OCI-LY7 (cell line): ENCODE measurements around the gene CPNE9. TPM values are rescaled to one million over a fixed set of nuclear protein-coding genes. Genes with fewer than 3 reads are reported as not detected.
A peak's percentile ranks its signal among the peaks of the same experiment; 100 is the strongest.

Experiments used
- BruUV-seq: library from RNA; stranded (reverse); fragments of 400-500 nt; replicated peaks from 2 replicates; lab custom pipeline; 2021; lab: Mats Ljungman, UMichigan
- CTCF ChIA-PET: fragments of 300-600 bp; sonication (Branson Sonifier 250); formaldehyde crosslinking; loops from one replicate; lab custom pipeline; 2022; ENCODE audit warnings: antibody characterized with exemption; ENCODE audit not compliant: unreplicated experiment; lab: Charles Lee
- POLR2A ChIA-PET: fragments of 300-600 bp; sonication (Branson Sonifier 250); formaldehyde crosslinking; loops from one replicate; lab custom pipeline; 2022; ENCODE audit warnings: antibody characterized with exemption; lab: Charles Lee
- DNase-seq: peaks from one replicate; pipeline ENCODE4 v3.0.0-alpha.2; 2015; ENCODE audit warnings: low spot score
- H2AFZ ChIP-seq: fragments of 200-600 bp; sonication (generic), shearing (Covaris generic); 2 replicates; pipeline ENCODE4 v1.6.1; 2014; ENCODE audit warnings: mild to moderate bottlenecking, antibody characterized with exemption, low read length, moderate library complexity
- H3K27ac ChIP-seq: fragments of 200-600 bp; sonication (generic); 2 replicates; pipeline ENCODE4 v1.5.1; 2014; ENCODE audit warnings: mixed run types, low read depth, mild to moderate bottlenecking, moderate library complexity, low read length, inconsistent platforms; ENCODE audit not compliant: poor library complexity, severe bottlenecking
- H3K36me3 ChIP-seq: fragments of 200-600 bp; sonication (generic); 2 replicates; pipeline ENCODE4 v1.6.1; 2014; ENCODE audit warnings: mild to moderate bottlenecking, antibody characterized with exemption, low read length, moderate library complexity, mixed read lengths; ENCODE audit not compliant: insufficient read depth
- H3K4me1 ChIP-seq: fragments of 200-600 bp; sonication (generic); 2 replicates; pipeline ENCODE4 v1.5.1; 2014; ENCODE audit warnings: mild to moderate bottlenecking, low read length; ENCODE audit not compliant: insufficient read depth, poor library complexity, severe bottlenecking
- H3K4me2 ChIP-seq: fragments of 200-600 bp; sonication (generic); 2 replicates; pipeline ENCODE4 v1.6.1; 2014; ENCODE audit warnings: mild to moderate bottlenecking, low read length
- H3K4me3 ChIP-seq: fragments of 200-600 bp; sonication (generic); 2 replicates; pipeline ENCODE4 v1.5.1; 2014; ENCODE audit warnings: mild to moderate bottlenecking, low read depth, low read length; ENCODE audit not compliant: poor library complexity, severe bottlenecking
- H3K79me2 ChIP-seq: fragments of 200-600 bp; sonication (generic); 2 replicates; pipeline ENCODE4 v1.6.1; 2016; ENCODE audit warnings: low read depth, mild to moderate bottlenecking, low read length, moderate library complexity, mixed read lengths; ENCODE audit not compliant: insufficient read depth
- H3K9me2 ChIP-seq: fragments of 200-600 bp; sonication (generic); 2 replicates; pipeline ENCODE4 v1.6.1; 2016; ENCODE audit warnings: mild to moderate bottlenecking, low read length, mixed read lengths; ENCODE audit not compliant: insufficient read depth
- H3K9me3 ChIP-seq: fragments of 200-600 bp; sonication (generic); 2 replicates; pipeline ENCODE4 v1.6.1; 2014; ENCODE audit warnings: mild to moderate bottlenecking, mixed run types, low read length, mixed read lengths
- H4K20me1 ChIP-seq: fragments of 200-600 bp; sonication (generic); 2 replicates; pipeline ENCODE4 v1.6.1; 2014; ENCODE audit warnings: mild to moderate bottlenecking, antibody characterized with exemption, low read length, moderate library complexity, mixed read lengths; ENCODE audit not compliant: insufficient read depth
- EZH2phosphoT487 ChIP-seq: fragments of 200-600 bp; sonication (generic); IDR thresholded peaks from 2 replicates; pipeline ENCODE4 v1.6.1; 2018; ENCODE audit warnings: low read depth, borderline replicate concordance, mild to moderate bottlenecking, mixed run types, antibody characterized with exemption, low read length, moderate library complexity, mixed read lengths
- intact Hi-C: fragments of 100-400 bp; cut with micrococcal nuclease; formaldehyde crosslinking; loops from one replicate; pipeline ENCODE4 v1.10.0; 2022; ENCODE audit not compliant: unreplicated experiment
- total RNA-seq, 2 experiments: library from RNA; depleted of rRNA in 1 of 2; stranded (reverse); fragments of >200 nt in 1 of 2; shearing (Covaris generic) in 1 of 2; gene quantifications; 2 replicates each; pipeline ENCODE4 v1.2.3, GENCODE V29; 2014 to 2022
- TF ChIP-seq, protein P1 (sequence below): fragments of 200-600 bp; sonication (generic); conservative IDR thresholded peaks from 2 replicates; pipeline ENCODE4 v1.5.1; 2014; ENCODE audit warnings: mild to moderate bottlenecking, antibody characterized with exemption, low read length, moderate library complexity, mixed read lengths

CPNE9 gene
- total RNA-seq, 2 experiments from 2014 or later, result not detected

DNA sequence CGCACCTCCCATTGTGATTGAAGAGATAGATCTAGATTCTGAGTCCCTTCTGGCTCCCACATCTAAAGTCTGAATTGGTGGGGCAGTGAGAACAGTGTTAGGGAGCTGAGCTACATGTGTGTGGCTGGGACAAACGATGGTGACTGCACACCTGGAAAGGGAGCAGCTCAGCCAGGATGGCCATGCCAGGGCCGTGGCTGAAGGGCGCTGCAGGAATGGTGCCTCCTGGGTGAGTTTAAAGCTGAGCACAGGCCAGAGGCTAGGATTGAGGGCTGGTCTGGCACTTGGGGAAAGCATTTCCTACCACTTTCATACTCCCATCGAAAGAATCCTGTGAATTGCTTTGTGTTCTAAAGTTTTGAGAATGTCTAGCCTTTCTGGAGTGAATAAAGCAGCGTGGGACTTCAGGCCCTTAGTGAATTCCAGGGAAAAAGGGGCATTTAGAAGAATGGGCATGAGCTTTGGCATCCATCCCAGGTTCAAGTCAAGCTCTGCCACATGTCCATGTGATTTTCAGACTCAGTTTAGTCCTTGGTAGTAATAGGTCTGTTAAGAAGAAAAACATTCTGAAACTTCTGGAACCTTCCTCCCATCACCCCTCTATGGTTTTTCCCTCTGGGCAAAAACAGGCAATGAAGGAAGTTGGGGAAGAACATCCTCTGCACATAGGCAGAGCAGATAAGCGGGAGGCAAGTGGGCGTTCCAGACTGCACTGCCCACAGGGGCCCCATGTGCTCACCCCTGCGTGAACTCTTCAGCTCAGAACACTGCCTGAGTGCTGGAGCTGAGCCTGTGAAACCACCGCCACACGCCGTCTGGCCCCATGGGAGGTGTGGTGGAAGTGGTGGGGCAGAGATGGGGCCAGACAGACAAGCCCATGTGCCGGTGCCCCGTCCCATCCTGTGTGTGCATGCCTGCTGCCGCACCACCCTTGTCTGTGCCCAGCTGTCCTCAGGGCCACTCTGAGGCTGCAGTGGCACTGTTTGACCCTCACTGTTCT is 12.9 kb upstream of the CPNE9 start:
- DNase-seq, result peak; percentile 51
- Histone ChIP-seq H3K4me3 (no peak overlapping the region), H3K27ac (no peak overlapping the region), H2AFZ (no peak overlapping the region), H4K20me1 (no peaks in the 10 kb centered on the region), H3K4me2 (no peak overlapping the region), H3K36me3 (peaks cover 51% of the 10 kb centered on the region), H3K9me2 (no peaks in the 10 kb centered on the region), H3K4me1 (peaks cover 22% of the 10 kb centered on the region), H3K9me3 (no peaks in the 10 kb centered on the region), H3K79me2 (no peaks in the 10 kb centered on the region)
- no peak for TF ChIP-seq EZH2phosphoT487
- TF ChIP-seq, protein P1, sequence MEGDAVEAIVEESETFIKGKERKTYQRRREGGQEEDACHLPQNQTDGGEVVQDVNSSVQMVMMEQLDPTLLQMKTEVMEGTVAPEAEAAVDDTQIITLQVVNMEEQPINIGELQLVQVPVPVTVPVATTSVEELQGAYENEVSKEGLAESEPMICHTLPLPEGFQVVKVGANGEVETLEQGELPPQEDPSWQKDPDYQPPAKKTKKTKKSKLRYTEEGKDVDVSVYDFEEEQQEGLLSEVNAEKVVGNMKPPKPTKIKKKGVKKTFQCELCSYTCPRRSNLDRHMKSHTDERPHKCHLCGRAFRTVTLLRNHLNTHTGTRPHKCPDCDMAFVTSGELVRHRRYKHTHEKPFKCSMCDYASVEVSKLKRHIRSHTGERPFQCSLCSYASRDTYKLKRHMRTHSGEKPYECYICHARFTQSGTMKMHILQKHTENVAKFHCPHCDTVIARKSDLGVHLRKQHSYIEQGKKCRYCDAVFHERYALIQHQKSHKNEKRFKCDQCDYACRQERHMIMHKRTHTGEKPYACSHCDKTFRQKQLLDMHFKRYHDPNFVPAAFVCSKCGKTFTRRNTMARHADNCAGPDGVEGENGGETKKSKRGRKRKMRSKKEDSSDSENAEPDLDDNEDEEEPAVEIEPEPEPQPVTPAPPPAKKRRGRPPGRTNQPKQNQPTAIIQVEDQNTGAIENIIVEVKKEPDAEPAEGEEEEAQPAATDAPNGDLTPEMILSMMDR, result no peak
- intact Hi-C loops, result no loop called here
- BruUV-seq, result no TSS peak
- POLR2A ChIA-PET, result interaction anchor here (1.3 kb wide), 1 partner anchor 28 kb away, joined by 4 read pairs; no protein-coding TSS in a partner anchor
- CTCF ChIA-PET, result interaction anchor here (0.6 to 1.1 kb wide), 2 partner anchors 22 to 23 kb away, joined by 3 read pairs; no protein-coding TSS in a partner anchor

DNA sequence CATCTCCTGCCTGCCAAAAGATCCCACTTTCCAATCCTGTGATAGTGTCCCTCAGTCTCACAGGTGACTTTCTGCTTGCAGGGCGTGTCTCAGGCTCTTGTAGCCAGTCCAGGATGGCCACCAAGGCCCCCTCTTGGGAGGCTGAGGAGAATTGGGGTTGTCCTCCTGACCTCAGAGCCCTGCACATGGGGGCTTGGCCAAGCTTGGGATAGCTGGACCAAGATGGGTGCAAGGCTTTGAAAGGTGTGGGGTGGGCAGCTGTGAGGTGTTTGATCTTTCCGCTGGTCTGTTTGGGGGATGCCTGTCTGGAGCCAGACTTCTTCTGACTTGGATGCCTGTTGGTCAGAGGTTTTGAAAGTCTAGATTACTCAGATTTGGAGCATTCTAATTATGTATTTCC is 12.0 kb upstream of the CPNE9 start:
- DNase-seq, result no peak
- no peak overlapping the region for H2AFZ ChIP-seq
- ChIA-PET CTCF (no interaction called here), POLR2A (interaction anchor here (0.6 kb wide), 1 partner anchor 260 kb away, joined by 3 read pairs; no protein-coding TSS in a partner anchor)
- no peaks in the 10 kb centered on the region for H3K9me2 ChIP-seq
- no TSS peak for BruUV-seq
- no peak overlapping the region for H3K27ac ChIP-seq
- no peak for TF ChIP-seq EZH2phosphoT487
- TF ChIP-seq, protein P1, result no peak
- H3K36me3 ChIP-seq, result peaks cover 51% of the 10 kb centered on the region
- intact Hi-C loops, result no loop called here
- no peaks in the 10 kb centered on the region for H3K9me3 ChIP-seq
- no peak overlapping the region for H3K4me3 ChIP-seq
- H3K4me1 ChIP-seq, result peaks cover 22% of the 10 kb centered on the region
- no peaks in the 10 kb centered on the region for H3K79me2 ChIP-seq
- H4K20me1 ChIP-seq, result no peaks in the 10 kb centered on the region
- no peak overlapping the region for H3K4me2 ChIP-seq
